ENCODE data around the gene UBE3B. TPM values are rescaled to one million over a fixed set of nuclear protein-coding genes. Genes with fewer than 3 reads are reported as not detected.

Gene UBE3B
- total and polyA plus RNA-seq, 4 donors, result 10.0 to 58.9 (median 26.8) TPM

DNA sequence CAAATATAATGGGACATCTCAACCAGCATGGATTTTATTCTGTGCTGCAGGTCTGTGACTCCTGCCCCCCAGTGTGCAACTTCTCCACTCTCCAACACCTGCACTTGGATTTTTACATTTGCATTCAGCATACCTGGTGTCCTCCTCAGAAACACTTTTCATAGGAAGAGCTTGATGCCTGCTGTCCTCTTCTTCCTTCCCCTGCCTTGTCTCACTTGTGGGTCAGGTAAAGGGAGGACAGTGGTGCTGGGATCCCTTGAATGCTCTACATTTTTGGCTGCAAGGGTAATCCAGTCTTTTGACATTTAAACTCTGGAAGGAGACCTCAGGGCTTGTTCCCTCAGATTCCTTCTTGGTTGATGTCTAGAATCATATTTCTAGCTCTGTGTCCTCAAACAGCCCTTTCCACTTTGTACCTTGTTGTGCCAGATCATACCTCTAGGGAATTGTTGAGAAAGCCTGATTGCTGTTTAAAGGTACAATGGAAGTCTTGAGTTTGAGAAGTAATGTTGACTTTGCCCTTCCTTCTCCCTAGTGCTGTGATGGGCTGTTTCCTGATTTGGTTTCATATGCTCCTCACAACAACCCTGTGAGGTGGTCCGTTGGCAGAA is 12.6 kb downstream of the UBE3B start:
- DNase-seq, result no peak
- peaks cover 47 to 67% (median 60%) of the 10 kb centered on the region in 4 donors for H3K36me3 ChIP-seq (ENCODE audit: control insufficient read depth in 4 of 4, insufficient read depth in 4 of 4, low read length in 4 of 4)
- 88 to 90% methylated on average over 1 of the region's 1 CpG for WGBS, 2 donors

DNA sequence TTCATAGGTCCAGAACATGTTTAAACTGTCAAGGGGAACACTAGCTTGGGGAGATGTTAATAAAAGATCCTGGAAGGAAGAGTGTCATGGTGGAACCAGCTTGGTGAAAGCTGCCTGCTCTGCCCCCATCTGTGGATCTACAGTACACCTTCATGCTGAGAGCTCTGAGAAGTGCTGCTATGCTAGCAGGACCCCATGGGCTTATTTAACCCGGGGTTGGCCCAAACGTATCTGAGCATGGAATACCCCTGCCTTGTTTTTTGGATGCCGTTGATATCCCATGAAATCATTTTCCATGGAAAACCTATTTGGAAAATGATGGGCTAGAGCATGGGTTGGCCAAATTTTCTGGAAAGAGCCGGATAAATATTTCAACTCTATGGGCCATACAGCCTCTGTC is 14.2 kb downstream of the UBE3B start:
- no peak for ATAC-seq (ENCODE audit: insufficient read depth, low FRiP score)
- Histone ChIP-seq H3K27ac (ENCODE audit: low read depth in 1 of 2, low read length in 1 of 2) (no peak overlapping the region), H3K4me1 (ENCODE audit: control insufficient read depth in 5 of 5, insufficient read depth in 5 of 5, low read length in 5 of 5) (no peaks in the 10 kb centered on the region), H3K36me3 (ENCODE audit: control insufficient read depth in 4 of 4, insufficient read depth in 4 of 4, low read length in 4 of 4) (peaks cover 41 to 53% (median 50%) of the 10 kb centered on the region in 4 donors), H3K9me3 (ENCODE audit: control insufficient read depth in 4 of 4, insufficient read depth in 3 of 4, low read length in 3 of 4) (no peaks in the 10 kb centered on the region), H3K27me3 (ENCODE audit: control insufficient read depth in 3 of 3, insufficient read depth in 3 of 3, low read length in 2 of 3) (no peaks in the 10 kb centered on the region), H3K9ac (ENCODE audit: insufficient read depth in 1 of 2, low read length in 2 of 2) (no peak overlapping the region), H3K4me3 (no peak overlapping the region)
- WGBS, 2 donors, result 92 to 96% methylated on average over 4 of the region's 4 CpGs
- DNase-seq, result no peak
- TF ChIP-seq, protein P1, sequence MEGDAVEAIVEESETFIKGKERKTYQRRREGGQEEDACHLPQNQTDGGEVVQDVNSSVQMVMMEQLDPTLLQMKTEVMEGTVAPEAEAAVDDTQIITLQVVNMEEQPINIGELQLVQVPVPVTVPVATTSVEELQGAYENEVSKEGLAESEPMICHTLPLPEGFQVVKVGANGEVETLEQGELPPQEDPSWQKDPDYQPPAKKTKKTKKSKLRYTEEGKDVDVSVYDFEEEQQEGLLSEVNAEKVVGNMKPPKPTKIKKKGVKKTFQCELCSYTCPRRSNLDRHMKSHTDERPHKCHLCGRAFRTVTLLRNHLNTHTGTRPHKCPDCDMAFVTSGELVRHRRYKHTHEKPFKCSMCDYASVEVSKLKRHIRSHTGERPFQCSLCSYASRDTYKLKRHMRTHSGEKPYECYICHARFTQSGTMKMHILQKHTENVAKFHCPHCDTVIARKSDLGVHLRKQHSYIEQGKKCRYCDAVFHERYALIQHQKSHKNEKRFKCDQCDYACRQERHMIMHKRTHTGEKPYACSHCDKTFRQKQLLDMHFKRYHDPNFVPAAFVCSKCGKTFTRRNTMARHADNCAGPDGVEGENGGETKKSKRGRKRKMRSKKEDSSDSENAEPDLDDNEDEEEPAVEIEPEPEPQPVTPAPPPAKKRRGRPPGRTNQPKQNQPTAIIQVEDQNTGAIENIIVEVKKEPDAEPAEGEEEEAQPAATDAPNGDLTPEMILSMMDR (IDR thresholded peaks at IDR 0.05; ENCODE audit: control extremely low read depth, extremely low read depth), result no peak

More for the DNA sequence above, 12.6 kb downstream of the UBE3B start:
- H3K27ac ChIP-seq (ENCODE audit: low read depth in 1 of 2, low read length in 1 of 2), result no peak overlapping the region
- H3K9me3 ChIP-seq (ENCODE audit: control insufficient read depth in 4 of 4, insufficient read depth in 3 of 4, low read length in 3 of 4), result no peaks in the 10 kb centered on the region
- no peaks in the 10 kb centered on the region for H3K27me3 ChIP-seq (ENCODE audit: control insufficient read depth in 3 of 3, insufficient read depth in 3 of 3, low read length in 2 of 3)
- no peak for ATAC-seq (ENCODE audit: insufficient read depth, low FRiP score)
- TF ChIP-seq, protein P1 (IDR thresholded peaks at IDR 0.05; ENCODE audit: control extremely low read depth, extremely low read depth), result no peak
- no peak overlapping the region for H3K9ac ChIP-seq (ENCODE audit: insufficient read depth in 1 of 2, low read length in 2 of 2)
- no peak overlapping the region for H3K4me3 ChIP-seq
- no peaks in the 10 kb centered on the region for H3K4me1 ChIP-seq (ENCODE audit: control insufficient read depth in 5 of 5, insufficient read depth in 5 of 5, low read length in 5 of 5)

- H3K9me3 ChIP-seq (ENCODE audit: control insufficient read depth in 4 of 4, insufficient read depth in 3 of 4, low read length in 3 of 4), result no peaks in the 10 kb centered on the region
- H3K27ac ChIP-seq (ENCODE audit: low read depth in 1 of 2, low read length in 1 of 2), result no peak overlapping the region
- H3K4me1 ChIP-seq (ENCODE audit: control insufficient read depth in 5 of 5, insufficient read depth in 5 of 5, low read length in 5 of 5), result no peaks in the 10 kb centered on the region
- H3K27me3 ChIP-seq (ENCODE audit: control insufficient read depth in 3 of 3, insufficient read depth in 3 of 3, low read length in 2 of 3), result no peaks in the 10 kb centered on the region
- peaks cover 34 to 47% (median 43%) of the 10 kb centered on the region in 4 donors for H3K36me3 ChIP-seq (ENCODE audit: control insufficient read depth in 4 of 4, insufficient read depth in 4 of 4, low read length in 4 of 4)
- ATAC-seq (ENCODE audit: insufficient read depth, low FRiP score), result no peak
- no peak overlapping the region for H3K4me3 ChIP-seq
- DNase-seq, result no peak
- 80 to 94% methylated on average over 5 of the region's 5 CpGs for WGBS, 2 donors
- no peak overlapping the region for H3K9ac ChIP-seq (ENCODE audit: insufficient read depth in 1 of 2, low read length in 2 of 2)
- TF ChIP-seq, protein P1 (IDR thresholded peaks at IDR 0.05; ENCODE audit: control extremely low read depth, extremely low read depth), result no peak
Measured at GRCh38 chr12:109492371-109492770, 14.9 kb downstream of the UBE3B start.

DNA sequence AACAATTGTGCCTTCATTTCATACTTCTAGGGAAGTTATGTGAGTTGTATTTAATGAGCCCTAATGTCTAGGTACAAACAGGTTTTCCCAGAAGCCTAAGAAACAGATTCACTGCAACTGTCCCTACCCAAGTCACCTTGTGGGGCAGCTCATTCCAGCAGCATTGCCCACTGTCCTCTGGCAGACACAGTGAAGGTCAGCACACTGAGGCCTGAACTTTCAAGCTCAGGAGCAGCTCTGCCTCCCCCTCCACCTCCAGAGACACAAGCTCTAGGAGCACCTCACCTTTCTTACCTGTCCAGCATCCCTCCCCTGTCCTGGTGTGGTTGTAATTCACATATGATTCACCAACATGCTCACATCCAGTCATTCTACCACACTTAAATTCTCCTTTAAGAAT is 15.7 kb downstream of the UBE3B start:
- Histone ChIP-seq H3K27ac (ENCODE audit: low read depth in 1 of 2, low read length in 1 of 2) (no peak overlapping the region), H3K27me3 (ENCODE audit: control insufficient read depth in 3 of 3, insufficient read depth in 3 of 3, low read length in 2 of 3) (no peaks in the 10 kb centered on the region), H3K36me3 (ENCODE audit: control insufficient read depth in 4 of 4, insufficient read depth in 4 of 4, low read length in 4 of 4) (peaks cover 27 to 44% (median 42%) of the 10 kb centered on the region in 4 donors), H3K4me1 (ENCODE audit: control insufficient read depth in 5 of 5, insufficient read depth in 5 of 5, low read length in 5 of 5) (no peaks in the 10 kb centered on the region), H3K9me3 (ENCODE audit: control insufficient read depth in 4 of 4, insufficient read depth in 3 of 4, low read length in 3 of 4) (no peaks in the 10 kb centered on the region), H3K9ac (ENCODE audit: insufficient read depth in 1 of 2, low read length in 2 of 2) (no peak overlapping the region), H3K4me3 (no peak overlapping the region)
- DNase-seq (no peak), ATAC-seq (ENCODE audit: insufficient read depth, low FRiP score) (no peak)
- TF ChIP-seq, protein P1 (IDR thresholded peaks at IDR 0.05; ENCODE audit: control extremely low read depth, extremely low read depth), result no peak
